Choroid plexus epithelial cell (primary cell): ENCODE results near the gene TOR2A.
A peak's percentile ranks its signal among the peaks of the same experiment; 100 is the strongest.

Experiments used
- DNase-seq: peaks from one replicate; pipeline ENCODE4 v3.0.0-alpha.2; 2010; ENCODE audit warnings: low read depth
- H3K4me3 ChIP-seq: 2 replicates; pipeline ENCODE4 v1.5.1; 2011; ENCODE audit warnings: low read depth, mild to moderate bottlenecking, control low read depth, low read length, moderate library complexity
- CTCF ChIP-seq: conservative IDR thresholded peaks from 2 replicates; pipeline ENCODE4 v1.5.1; 2011; ENCODE audit warnings: low read depth, mild to moderate bottlenecking, control low read depth, inconsistent platforms, low read length, moderate library complexity

The TOR2A gene

GRCh38 chr9:127772603-127773002 is 37.5 kb upstream of the TOR2A start:
- TF ChIP-seq CTCF = no peak
- DNase-seq = no peak
- no peak overlapping the region for H3K4me3 ChIP-seq

GRCh38 chr9:127771570-127772189 is 36.6 kb upstream of the TOR2A start:
- peak overlapping the region; percentile 58 for H3K4me3 ChIP-seq

GRCh38 chr9:127770905-127771569 is 35.9 kb upstream of the TOR2A start:
- peak; percentile 99 for DNase-seq
- H3K4me3 ChIP-seq = peak overlapping the region; percentile 58
- TF ChIP-seq CTCF = no peak

More at GRCh38 chr9:127771570-127772189, 36.6 kb upstream of the TOR2A start:
- TF ChIP-seq CTCF = no peak
- DNase-seq = no peak

- TF ChIP-seq CTCF = no peak
- H3K4me3 ChIP-seq = no peak overlapping the region
Observed at GRCh38 chr9:127770583-127770904, 35.5 kb upstream of the TOR2A start.

GRCh38 chr9:127769929-127770582 is 35.0 kb upstream of the TOR2A start:
- no peak overlapping the region for H3K4me3 ChIP-seq

More at GRCh38 chr9:127770583-127770904, 35.5 kb upstream of the TOR2A start:
- DNase-seq = no peak

GRCh38 chr9:127769101-127769500 is 34.0 kb upstream of the TOR2A start:
- no peak overlapping the region for H3K4me3 ChIP-seq
- DNase-seq = no peak
- no peak for TF ChIP-seq CTCF

More at GRCh38 chr9:127769929-127770582, 35.0 kb upstream of the TOR2A start:
- DNase-seq = no peak
- TF ChIP-seq CTCF = no peak
